ENCODE measurements around the gene KMT2D.
"Not testable (repeated sequence)": the region's sequence is repeated elsewhere in the genome, so short reads cannot be mapped to it uniquely, and the experiment has no call there.

Gene KMT2D

DNA sequence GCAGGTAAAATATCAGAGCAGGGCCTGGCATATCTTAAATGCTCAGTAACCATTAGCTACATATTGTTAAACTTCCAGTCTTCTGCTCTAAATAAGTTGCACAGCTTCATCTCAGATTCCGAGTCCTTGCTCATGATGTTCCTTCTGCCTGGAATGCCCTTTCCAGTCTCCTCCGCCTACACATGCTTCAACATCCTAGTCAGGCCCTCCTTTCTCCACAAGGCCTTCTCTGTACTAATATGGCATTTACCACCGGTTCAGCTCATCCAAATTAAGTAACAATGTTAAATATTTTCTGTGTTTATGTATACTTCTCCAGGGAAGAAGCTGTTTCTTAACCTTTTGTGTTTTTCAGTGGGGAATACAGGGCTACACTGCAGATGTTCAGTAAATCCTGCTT, 25.5 kb upstream of the KMT2D start:
- no peak for DNase-seq

DNA sequence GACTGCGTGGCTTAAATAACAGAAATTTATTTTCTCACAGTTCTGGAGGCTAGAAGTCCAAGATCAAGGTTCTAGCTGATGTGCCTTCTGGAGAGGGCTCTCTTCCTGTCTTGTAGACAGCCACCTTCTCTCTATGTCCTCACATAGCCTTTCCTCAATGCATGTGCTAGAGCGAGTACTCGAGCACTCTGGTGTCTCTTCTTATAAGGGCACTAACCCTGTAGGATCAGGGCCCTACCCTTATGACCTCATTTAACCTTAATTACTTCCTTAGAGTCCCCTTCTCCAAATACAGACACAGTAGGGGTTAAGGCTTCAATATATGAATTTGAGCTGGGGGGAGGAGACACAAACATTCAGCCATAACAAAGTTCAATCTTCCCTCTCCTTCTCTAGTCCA, 23.8 kb upstream of the KMT2D start:
- DNase-seq: no peak

DNA sequence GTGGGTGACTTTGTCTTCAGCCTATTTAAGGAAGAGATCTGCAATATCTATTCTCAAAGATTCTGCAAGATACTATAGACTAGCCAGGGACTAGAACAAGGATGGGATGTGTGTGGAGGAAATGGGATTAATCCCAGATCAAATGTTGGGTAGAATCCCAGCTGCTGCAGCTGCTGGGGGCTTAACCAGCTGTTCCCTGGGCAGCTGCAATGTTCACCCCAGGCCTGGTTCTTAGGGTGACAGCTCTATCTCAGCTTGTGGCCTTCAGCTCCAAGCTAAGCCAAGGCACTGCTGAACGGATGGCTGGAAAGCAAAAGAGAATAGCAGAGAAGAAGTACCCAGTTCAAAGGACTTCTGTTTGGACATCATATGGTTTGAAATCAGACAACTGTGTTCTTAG, 19.2 kb upstream of the KMT2D start:
- no peak for DNase-seq

DNA sequence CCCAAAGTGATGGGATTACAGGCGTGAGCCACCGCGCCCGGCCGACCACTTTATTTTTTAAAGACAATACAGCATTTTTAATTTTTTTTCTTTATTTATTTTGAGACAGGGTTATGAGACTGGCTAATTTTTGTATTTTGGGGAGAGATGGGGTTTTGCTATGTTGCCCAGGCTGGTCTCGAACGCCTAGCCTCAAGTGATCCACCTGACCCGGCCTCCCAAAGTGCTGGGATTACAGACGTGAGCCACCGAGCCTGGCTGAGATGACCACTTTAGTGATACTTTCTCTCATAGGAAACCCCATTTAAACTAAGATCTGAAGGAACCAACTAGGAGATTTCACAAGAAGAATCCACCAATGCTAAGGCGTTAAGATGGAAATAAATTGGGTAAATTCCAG, 10.4 kb upstream of the KMT2D start:
- DNase-seq: no peak

- peak; percentile 92 for DNase-seq
Observed at GRCh38 chr12:49069507-49070346, 9.1 kb upstream of the KMT2D start, which contains the start of gene RHEBL1. Gene RHEBL1, minus strand, starts transcription at chr12:49069979. Its CDS starts 194 bp downstream, at chr12:49069785.

DNA sequence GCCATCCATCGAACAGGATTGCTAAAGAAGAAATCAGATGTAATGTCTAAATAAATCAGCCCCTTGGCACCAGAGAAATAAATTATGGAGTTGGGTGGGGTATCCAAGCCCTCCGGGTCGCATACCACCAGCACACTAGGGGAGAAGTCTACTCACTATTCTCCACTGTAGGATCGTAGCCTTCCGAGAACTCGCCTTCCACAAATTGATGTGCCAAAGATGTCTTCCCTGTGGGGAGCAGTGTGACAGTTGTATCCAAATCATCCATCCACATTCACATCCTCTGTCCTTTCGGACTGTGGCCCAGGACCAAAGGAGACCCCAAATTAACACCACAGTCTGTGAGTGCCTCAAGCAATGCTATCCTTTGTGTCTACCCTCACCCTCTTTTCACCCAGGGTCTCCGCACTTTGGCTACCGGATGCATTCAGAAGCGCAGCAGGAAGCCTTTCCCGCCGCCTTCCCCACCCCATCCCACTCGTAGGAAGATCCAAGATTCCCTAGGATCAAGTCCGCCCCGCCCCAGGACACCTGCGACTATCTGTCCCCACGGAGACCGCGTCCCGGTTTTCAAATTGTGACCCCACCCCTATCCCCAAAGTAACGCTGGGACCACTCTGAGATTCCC, 8.4 kb upstream of the KMT2D start:
- no peak for DNase-seq

- no peak for DNase-seq
Observed at GRCh38 chr12:49066120-49066519, 5.5 kb upstream of the KMT2D start.

GRCh38 chr12:49064767-49065152, 4.2 kb upstream of the KMT2D start:
- DNase-seq: no peak

- DNase-seq: not testable (repeated sequence)
Observed at GRCh38 chr12:49061916-49062315, 1.3 kb upstream of the KMT2D start.

GRCh38 chr12:49061157-49061650, 610 bp upstream of the KMT2D start:
- no peak for DNase-seq

GRCh38 chr12:49059299-49060171, 1.1 kb downstream of the KMT2D start:
- DNase-seq: no peak

DNA sequence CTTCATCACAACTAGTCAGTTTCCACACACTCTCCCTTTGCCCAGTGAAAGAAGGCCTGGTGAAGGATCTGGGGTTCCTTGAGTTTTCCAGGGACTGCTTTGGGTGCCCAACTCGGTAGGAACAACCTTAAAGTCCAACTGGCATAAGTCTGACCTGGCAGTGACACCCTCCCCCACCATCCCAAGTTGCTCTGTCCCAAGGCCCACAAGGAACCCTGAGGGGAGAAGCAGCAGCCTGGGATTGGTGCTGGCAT, 1.6 kb downstream of the KMT2D start:
- no peak for DNase-seq

DNA sequence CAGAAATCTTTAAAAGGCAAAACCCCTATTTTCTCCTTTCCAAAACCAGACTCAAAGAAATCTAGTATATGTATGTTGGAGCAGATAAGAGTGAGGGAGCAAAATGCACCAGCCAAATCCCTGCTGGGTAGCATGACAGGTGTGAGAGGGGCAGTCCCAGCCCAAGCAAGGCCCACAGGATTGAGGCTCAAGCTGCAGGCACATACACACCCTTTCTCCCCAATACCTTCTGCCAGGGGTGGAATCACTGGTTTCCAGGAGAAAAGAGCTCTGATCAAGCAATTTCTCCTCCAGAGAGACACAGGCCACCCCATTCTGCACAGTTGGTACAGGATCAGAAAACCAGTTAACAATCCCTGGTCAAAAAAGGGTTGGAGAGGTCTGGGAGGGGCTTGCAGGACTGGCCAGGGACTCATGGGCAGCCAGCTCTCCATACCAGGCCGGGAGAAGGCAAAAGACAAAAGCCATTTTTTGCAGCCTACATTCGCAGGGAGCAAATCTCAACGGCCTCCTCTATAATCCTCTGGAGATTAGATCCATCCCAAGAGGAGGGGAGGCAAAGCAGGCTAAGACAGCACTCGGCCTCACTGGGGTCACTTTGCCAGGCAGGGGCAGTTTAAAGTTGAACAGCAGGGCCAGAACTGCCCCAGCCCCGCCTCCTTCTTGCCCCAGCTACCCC, 2.1 kb downstream of the KMT2D start:
- DNase-seq: no peak

DNA sequence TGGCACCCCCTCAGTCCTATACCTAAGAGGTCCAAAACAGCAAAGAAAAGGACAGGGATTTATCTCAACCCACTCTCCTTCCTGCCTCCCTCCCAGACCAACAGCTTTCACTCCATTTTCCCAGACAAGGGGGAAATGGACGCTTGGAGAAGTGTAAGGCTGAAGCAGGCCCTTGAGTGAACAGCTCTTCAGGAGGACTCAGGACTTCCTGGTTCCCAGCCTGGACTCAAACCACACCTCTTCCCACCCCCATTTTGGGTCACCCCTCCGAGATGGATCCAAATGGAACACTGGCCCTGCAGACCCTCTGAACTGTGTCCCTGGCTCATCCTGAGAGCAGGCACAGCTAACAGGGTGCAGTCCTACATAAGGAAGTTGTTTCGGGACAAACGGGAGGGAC, 2.7 kb downstream of the KMT2D start:
- no peak for DNase-seq

DNA sequence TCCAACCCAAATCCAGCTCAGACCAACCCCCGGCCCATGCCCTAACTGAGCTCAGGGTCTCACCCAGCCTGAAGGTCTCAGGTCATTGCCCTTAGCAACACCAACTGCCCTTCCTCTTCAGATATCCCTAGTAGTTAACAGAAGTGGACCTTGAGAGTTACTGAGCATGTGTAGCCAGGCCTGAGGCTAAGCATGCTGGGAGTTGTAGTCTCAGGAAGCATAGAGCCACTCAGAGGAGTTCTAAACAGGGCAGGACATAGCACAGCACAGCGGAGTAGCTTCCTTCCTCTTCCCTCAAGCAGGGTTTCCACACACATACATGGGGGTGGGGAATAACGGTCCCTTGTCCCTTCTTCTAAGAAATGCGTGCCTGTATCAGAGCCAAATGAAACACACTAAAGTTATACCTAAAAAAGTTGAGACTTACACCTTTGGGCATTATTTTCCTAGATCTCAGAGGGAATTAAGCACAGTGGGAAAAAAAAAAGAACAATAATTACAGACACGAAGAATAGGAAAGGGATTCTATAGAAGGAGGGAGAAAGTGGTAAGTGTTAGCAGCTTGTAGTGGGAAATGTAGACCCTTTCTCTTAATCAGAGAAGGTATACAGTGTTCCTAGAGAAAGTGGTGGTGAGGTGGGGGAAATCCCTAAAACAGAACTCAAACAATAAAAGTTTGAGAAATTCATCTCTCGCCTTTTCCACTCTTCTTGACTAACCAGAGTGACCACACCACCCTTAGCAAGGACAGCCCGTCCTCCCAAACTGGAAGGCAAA, 4.4 kb downstream of the KMT2D start:
- DNase-seq: no peak

- no peak for DNase-seq
Observed at GRCh38 chr12:49055092-49055491, 5.5 kb downstream of the KMT2D start.

DNA sequence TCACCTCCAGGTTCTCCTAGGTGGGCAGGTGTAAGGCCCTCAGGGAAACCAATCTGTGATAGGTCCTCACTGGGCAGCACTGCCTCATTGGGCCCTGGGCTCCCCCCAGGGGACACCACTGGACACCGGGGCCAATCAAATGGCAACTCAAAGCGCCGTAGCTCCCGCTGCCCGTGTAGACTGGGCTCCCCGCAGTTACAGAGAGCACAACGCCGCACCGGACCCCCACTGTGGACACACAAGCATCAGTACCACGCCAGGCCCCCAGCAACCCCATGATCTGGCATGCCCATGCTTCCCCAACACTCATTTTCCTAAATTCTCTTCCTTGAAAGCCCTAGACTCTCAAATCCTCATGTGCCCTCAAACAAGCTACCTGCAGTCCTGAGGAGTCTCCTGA, 6.1 kb downstream of the KMT2D start:
- DNase-seq: no peak

DNA sequence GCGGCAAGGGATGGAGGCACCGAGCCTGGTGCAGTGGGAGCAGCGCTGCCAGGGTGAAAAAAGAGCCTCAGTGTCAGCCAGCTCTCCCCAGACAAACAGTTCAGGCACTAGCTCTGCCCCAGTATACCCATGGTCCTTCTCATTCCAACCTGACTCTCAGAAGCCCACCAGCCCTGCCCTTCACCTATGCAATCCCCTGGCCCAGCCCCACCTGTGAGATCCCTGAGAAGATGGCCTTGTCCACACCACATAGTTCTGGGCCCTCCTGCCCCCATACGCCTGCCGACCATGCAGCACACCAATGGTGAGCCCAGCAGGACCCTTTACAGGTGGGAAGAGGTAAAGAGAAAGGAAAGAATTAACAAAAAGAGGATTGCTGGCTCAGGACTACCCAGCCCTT, 6.5 kb downstream of the KMT2D start:
- DNase-seq: no peak

DNA sequence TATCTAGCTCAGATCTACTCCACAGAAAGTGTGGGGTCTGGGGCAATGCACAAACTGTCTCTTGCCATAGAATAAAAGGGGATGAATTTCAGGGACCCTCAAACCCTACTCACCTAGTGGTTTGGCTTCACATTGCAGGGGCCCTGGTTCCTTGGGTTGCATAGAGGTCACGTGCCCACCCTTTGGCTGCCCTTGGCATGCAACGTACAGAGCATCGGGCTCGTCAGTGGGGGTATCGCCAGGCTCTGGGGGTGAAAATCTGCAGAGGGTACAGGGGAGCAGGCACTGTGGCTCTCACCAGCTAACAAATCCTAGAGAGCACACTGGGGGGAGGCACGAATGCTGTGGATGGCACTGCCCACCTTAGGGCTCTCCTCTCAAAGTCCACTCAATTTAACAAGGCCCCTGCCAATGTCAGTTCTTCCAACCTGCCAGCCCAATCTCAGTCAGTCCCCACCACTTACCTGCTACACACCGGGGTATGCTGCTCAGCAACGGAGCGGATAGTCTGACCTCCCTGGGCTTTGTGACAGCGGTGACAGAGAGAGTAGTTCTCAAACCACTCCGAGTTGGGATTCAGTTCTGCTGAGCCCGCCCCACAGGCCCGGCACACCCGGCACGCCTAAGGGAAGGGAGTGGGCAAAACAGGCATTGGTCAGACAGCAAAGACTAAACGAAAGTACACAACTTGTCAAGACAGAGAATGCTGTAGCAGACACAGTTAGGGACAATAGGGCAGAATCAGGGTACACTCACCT, 8.0 kb downstream of the KMT2D start:
- no peak for DNase-seq

DNA sequence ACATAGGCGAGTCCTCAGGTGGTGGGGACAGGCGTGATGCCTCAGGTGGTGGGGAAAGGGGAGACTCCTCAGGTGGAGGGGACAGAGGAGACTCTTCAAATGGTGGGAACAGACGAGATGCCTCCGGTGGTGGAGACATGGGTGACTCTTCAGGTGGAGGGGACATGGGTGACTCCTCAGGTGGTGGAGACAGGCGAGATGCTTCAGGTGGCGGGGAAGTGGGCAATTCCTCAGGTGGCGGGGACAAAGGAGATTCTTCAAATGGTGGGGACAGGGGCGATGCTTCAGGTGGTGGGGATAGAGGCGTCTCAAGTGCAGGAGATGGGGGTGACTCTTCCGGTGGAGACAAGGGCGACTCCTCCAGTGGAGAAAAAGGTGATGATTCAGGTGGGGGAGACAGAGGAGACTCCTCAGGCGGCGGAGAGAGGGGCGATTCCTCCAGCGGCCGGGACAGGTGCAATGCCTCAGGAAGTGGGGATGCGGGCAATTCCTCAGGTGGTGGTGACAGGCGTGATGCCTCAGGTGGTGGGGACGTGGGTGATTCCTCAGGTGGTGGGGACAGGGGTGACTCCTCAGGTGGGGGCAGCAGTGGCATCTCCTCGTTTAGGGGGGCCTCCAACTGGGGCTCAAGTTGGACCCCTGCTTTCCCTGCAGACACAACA, 8.7 kb downstream of the KMT2D start:
- DNase-seq: no peak

DNA sequence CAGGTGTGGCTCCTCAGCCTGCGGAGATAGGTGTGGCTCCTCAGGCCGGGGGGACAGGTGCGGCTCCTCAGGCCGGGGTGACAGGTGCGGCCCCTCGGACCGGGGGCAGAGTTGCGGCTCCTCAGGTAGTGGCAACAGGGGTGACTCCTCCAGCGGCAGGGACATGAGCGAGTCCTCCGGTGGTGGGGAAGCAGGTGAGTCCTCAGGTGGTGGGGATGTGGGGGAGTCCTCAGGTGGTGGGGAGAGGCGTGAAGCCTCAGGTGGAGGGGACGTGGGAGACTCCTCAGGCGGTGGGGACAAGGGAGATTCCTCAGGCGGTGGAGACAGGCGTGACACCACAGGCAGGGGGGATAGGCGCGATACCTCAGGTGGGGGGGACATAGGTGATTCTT, 9.2 kb downstream of the KMT2D start:
- no peak for DNase-seq

Measured in NCI-H1092 (cell line).